Fibroblast of peridontal ligament (primary cell): ENCODE data around the gene CCK.

Source experiments
- DNase-seq: peaks from one replicate; pipeline ENCODE4 v3.0.0-alpha.2; 2010; ENCODE audit errors: extremely low read depth

CCK gene

DNA sequence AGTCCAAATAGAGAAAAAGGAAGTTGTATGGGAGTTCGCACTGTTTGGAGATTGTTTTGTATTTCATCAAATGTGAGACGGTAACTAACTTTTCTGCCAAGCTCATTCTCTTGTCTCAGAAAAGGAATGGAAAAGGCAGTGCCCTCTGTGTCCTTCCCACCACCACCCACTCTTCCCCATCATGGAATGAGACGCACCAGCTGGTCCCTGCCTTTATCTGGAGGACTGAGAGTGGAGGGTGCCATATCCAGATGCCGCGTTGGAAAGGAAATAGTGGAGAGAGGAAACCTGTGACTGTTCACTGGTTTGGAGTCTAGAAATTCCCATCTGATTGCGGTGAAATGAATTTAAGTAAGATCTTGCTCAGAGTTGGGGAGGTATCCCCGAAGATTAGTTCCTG, 3.7 kb upstream of the CCK start:
- no peak for DNase-seq

DNA sequence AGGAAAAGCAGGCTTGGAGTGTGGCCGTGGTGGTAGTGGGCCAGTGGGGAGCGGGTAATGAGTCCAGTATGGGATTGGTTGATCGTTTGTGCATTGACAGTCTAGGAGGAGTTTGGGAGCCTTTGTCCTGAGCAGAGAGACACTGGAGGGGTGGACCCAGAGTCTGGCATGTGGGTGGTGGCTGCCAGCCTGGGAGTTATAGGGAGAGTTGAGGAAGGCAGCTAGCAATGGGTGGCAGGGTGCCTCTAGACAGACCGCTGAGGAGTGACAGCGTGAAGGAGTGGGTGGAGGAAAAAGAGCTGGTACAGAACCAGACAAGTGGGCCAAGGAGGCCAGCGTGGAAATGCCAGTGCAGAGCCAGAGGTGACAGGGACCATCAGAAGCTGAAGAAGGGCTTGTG, 1.9 kb upstream of the CCK start:
- no peak for DNase-seq

DNA sequence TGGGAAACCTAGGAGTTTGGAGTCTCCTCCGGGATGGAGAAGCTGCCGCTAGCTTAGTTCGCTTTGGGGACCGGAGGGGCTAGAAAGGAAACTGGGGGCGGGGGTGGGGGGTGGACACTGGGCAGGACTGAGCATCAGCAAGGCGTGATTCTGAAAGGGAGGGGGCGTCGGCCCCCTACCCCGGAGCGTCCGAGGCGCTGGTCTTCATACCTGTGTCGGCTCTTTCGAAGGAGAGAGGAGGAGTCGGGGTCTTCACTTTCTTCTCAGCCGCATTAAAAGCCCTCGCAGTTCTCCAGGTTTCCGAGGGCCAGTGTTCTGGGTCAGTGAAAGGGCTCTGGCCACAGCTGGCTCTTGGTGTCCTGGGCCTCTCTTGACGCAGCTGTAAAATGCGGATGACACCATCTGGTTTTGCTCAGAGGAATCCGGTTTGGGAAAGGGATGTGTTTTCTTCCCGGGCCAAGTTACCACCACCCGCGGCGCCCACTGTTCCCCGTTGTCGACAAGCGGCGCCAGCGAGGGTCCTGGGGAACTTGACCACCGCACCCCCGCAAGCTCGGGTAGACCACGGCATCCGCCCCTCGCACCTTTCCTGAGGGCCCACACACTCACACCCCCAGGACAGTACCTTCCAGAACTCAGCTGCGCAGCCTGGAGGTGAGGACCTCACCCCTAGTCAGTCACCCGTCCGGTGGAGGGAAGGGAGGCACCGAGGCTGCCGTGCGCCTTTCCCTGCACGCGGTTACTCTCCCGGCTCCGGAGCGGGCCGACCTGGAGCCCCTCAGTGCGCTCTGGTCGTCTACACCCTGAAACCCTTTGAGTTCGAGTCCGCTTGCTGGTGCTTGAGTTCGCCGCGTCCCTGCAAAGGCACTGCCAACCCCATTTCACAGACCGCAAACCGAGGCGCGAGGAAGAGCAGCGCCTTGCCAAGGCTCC, 660 bp downstream of the CCK start:
- DNase-seq = no peak

DNA sequence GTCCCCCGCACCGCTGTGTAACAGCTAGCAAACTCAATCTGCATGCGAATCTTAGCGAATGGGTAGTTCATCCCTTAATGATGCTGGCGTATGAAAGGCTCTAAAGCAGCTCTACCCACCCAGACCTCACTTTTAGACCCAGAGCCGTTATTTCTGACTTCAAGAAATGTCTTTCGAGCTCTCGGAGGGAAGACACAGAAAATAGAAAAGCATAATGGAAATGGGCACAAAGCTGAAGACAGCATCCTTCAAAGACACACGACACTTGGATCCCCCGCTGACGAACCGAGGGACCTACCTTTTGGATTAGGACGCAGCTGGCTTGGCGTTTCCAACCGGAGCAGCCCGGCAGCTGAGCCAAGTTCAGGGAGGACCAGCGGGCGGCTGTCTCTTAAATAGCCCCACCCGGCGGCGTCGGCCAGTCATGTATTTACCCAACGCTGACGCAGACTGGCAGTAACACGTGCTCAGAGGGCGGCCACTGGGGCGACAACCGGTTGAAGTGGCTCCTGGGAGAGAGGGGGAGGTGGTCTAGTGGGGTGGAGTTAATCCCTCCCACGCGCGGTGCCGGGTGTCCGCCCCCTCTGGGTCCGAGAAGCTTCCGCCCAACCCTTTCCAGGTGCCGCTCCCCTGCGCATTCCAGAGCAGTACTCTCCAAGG, 1.5 kb downstream of the CCK start:
- DNase-seq = no peak

DNA sequence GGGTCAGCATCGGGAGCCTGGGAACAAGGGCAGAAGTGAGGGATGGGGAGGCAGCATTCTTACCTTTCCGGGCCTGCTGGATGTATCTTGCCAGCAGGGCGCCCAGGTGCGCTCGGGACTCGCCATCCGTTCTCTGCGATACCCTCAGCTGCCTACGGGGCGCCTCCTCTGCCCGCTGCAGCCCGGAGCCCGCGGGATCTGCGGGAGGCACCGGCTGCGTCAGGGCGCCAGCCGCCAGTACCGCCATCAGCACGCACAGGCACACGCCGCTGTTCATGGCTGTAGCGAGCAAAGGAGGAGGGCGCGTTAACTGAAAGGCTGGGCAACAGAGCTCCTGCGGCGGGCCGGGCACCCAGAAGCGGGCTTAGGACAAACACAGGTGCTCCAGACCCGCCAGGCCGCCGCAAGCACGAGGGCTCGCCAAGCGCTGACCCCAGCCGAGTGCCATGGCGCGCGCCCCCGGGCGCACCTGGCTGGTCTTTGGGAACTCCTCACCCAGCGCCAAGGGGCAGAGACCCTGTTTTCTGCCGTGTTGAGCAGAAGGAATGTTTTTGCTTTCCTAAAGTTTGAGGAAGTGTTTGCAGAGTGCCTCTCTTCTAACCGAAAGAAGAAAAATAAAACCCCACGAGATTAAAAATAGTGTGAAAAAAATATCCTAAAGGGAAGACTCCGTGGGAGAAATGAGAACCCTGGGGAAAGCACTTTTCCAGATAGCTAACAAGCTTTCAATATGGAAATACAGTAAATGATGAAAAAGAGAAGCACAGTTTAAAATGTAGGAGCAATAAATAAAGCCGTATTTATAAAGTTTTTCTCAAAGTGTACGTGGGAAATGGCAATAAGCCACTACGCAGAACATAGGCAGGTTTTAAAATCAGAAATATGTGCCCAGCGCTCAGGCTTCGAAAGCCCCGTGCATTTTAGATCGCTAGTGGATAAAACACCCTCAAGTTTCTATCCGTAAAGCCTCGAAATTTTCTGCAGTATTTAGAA, 2.3 kb downstream of the CCK start:
- no peak for DNase-seq

DNA sequence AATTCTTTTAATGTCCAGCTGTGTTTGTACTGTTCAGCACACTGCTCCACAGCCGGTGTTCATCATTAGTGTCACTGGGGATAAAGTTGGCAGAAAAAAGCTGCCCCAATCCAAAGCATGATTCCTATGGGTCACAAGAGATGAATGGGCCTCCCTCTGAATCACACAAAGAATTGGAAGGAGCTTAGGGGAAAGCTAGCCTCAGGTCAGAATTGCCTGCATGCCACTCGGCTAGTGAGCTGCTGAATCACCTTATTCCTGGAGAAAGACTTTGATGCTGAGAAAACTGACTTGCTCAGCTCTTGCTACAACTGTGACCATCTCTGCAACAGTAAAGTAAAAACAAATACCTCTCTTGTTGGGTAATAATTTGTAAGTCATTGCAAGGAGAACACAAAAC, 3.5 kb downstream of the CCK start:
- DNase-seq = peak; percentile 18

DNA sequence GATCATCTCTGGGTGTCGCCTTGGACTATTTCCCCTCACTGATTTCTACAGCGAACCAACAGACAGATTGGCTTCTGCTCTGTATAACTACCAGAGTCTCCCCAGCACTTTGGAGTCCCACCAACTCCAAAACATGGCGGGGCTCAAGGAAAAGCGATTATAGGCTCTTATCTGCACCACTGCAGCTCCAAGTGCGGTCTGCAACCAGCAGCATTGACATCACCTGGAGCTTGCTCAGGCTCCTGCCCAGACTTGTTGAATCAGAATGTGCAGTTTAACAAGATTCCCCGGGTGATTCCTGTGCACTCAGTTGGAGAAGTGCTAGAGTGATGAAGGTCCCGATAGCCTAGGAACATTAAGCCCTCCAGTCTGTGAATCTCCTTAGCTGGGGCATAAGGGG, 9.0 kb downstream of the CCK start:
- no peak for DNase-seq

DNA sequence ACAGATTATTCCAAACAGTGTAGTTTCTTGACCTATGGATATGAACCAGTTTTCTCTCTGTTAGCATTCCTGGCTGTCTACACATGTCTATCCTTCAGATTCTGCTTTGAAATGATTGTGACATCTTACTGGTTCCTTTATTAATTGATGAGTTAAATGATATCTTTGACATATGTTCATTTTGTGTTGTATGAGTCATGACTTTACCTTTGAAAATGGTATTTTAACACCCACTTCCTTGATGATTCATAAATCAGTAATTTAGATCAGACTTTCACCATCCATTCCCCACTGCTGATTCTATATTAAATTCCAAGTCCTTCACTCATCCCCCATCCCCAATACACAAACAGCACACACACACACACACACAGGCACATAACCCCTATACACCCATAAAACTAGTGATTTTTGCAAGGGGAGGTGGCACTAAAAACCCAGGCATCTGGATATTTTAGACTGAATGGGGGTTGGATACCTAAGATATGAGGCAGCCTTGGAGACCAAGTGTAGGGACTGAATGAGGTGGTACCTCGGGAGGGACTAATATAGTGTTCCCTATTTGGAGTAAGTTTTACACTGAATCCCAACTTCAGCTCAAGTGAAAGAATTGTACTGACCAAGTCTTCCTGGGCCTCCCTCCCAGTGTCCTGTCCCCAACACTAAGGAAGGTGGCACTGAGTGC, 9.7 kb downstream of the CCK start:
- no peak for DNase-seq

DNA sequence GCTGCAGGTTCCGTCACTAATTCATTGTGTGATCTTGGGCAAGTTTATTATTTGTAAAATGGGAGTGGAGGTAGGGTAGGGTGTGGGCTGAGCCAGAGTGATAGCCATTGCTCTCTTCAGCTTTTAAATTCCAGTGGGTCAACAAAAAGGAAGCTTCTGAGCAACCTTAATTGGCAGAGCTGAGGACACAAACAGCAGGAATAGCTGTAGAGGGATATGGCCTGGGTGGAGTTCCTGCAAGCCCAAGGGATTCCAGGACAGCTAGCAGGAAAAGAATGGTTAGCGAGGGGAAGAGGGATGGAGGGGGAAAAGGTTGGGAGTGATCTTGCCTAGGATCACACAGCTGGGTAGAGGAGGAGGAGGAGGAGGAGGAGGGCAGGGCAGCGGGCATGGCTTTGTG, 11.4 kb downstream of the CCK start:
- DNase-seq = no peak

DNA sequence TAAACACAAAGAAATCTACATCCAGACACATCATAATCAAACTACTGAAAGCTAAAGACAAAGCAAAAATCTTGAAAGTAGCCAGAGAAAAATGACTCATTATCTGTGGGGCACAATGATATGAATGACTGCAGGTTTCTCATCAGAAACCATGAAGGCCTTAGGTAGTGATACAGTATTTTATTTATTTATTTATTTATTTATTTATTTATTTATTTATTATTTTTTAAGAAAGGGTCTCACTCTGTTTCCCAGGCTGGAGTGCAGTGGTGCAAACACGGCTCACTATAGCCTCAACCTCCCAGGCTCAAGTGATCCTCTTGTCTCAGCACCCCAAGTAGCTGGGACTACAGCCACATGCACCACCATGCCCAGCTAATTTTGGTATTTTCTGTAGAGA, 15.2 kb downstream of the CCK start:
- DNase-seq = no peak

DNA sequence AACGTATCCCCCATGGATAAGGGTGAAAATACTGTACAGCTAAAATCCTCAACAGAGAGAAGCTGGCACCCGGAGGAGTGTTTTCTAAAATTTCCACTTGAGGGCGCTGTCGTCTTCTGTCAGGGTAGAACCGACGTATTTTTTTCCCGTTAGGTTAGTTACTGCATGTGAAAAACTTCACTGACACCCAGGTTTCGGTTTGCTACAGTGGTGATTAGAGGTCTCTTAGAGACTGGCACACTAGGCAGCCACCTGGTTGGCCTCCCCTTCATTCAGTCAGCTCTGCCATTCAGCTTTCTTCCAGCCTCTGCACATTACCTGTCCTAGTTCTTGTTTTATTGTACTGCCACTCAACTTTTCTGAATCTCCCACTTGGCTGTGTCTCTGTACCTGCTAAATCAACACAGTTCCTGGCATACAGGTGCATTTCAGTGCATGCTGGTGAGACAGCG, 18.4 kb downstream of the CCK start:
- DNase-seq = peak; percentile 67

DNA sequence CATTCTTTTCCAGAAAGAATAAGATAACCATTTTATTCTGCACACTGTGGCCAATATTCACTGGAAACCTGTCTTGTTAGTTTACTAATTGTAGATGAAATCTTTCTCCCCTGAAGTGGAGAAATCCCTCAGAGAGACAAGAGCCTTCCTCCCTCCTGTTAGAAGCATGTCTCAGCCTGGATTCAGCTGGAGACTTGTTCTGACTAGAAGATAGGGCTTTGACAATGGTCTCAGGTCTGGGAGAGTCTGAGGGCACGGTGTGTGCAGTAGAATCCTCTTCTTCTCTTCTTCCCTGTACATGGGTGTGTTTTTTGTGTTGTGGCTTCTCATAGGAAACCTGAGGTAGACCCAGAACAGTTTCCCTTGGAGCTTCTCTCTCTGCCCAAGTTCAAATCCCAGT, 19.9 kb downstream of the CCK start:
- no peak for DNase-seq

DNA sequence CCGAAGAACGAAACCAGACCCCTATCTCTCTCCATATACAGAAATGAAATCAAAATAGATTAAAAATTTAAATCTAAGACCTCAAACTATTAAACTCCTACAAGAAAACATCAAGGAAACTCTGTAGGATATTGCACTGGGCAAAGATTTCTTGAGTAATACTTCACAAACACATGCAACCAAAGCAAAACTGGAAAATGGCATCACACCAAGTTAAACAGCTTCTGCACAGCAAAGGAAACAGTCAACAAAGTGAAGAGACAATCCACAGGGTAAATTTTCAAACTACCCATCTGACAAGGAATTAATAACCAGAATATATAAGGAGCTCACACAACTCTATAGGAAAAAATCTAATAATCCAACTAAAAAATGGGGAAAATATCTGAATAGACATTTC, 29.4 kb downstream of the CCK start:
- no peak for DNase-seq

DNA sequence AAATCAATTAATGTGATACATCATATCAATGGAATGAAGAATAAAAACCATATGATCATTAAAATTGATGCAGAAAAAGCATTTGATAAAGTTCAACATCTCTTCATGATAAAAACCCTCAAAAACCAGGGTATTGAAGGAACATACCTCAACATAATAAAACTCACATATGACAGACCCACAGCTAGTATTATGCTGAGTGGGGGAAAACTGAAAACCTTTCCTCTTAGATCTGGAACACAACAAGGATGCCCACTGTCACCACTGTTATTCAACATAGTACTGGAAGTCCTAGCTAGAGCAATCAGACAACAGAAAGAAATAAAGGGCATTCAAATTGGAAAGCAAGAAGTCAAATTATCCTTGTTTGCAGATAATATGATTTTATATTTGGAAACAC, 30.5 kb downstream of the CCK start:
- no peak for DNase-seq

DNA sequence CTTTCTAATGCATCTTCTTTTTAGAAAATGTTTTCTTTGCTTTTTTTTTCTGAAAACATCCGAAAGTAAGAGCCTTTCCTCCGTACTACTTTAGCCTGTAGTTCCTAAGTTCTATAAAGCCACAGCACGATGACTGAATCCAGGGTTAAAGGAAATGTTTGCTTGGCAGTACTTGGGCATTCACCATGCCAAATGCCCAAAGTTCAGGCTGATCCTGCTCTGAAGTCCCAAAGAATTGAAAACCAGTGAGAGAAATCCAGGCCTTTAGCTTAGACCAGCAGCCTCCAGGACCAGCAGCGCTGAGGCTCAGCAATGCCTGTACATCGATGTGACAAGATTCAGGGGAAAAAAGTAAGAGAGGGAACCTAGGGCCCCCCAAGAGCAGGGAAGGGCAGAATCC, 35.1 kb downstream of the CCK start:
- no peak for DNase-seq

DNA sequence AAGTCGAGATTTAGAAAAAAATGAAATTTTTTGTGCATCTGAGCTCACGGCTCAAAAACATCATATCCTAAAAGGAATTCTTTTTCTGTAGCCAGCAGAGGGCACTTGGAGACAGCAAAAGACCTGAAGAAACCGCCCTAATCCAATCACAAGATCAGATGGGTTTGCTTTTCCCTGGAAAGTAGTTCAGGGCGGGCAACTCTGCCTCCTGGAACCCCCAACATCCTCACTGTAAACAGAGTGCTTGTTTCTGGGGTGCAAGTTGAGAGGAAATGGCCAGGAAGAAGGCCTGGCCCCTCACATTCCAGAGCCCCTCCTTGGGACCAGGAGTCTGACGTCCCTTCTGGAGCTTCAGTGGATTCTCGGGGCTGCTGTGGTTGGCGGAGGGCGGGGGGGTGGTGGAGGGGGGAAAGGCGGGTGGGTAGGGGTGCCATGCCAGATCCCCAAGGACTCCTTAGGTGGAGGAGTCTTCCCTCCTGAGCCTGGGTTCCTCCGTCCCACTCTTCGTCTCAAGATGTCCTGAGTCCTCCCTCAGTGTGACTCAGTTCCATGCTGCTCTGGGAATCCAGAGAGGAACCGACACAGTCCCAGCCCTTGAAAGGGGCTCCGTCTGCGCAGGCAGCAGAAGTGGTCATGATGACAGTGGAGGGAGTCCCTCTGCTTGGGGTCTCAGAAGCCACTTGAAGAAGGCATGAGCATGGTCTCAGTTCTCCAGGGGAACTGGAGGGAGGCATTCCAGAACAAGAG, 35.9 kb downstream of the CCK start:
- peak; percentile 77 for DNase-seq

DNA sequence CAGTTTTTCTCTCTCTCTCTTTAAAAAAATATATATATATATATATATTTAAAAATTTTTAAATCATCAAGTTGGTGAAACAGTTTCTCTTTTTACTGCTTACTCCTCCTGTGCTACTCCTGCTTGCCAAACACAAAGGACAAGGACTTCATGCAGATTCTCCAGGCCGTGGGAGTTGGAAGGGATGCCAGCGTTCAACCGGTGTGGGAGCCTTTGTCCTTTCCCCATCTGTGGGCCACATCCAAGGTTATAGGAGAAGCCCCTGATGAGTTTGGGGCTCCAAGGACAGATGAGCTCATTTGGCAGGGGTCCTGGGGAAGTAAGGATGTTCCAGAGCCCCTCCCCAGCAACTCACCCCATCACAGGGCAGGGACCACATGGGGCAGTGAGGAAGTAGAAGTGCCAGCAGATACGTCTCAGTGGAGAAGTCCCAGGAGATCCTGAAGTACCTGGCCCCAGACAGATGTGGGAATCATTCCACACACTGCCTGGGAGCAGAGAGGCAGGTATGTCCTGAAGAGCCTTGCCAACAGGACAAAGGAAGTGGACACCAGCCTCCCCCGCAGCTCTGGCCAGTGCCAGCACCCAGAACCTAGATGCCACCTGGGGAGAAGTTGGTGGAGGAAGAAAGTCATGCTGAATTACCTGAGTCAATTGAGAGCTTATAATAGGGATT, 36.6 kb downstream of the CCK start:
- no peak for DNase-seq

DNA sequence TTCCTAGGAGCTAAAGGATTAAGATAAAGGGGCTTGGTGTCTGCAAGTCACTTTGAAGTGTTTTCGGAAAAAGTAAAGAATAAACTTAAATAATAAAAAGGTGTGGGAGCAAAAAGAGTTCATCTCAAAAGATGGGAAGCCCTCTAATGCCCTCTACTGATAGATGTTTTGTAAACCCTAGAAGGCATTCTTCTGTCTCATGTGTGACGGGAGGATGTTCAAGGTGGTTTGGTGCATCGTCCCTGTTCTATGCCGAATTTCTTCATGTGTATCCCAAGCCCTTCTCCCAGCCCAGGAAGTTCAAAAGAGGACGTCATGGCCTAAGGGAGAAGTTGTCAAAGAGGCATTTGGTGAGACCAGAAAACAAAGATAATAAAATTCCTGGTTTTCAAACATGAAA, 37.2 kb downstream of the CCK start:
- DNase-seq = peak; percentile 21

DNA sequence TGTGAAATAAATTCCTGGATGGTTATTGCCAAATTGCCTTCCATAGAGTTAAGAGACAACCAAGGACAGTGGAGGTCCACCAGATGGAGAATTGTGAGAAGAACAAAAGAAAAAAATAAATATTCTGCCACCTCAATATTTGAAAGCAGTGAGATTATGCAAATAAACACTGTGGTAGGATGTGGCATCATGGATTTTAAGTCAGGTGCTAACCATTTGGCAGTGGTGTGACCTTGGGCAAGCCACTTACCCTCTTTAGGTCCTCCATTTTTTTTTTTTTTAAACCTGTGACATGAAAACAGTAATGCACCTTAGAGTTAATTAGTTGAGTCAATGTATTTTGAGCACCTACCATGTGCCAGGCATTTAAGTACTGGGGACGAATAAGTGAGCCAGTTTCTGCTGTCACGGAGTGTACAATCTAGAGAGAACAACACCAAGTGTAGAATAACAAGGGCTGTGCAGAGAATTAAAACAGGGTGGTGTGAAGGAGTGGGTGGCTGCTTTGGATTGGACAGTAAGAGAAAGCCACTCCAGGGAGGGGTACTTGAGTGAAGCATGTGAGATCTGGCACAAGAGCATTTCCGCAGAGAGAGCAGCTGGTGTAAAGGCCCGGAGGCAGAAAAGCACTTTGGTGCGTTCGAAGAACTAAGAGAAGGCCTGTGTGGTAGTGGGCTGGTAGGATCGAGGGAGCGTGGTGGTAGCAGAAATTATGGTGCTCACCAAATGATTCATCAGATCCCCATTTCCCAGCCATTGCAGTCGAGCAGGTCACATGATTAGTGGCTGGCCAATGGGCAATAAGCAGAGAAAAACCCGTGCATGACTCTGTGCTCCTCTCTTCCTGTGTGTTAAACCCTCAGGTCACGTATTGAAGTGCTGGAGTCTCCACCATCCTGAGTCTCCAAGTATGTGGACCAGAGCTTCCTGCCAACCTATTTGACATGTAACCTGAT, 39.2 kb downstream of the CCK start:
- DNase-seq = no peak
